ENCODE results near the gene DPYD.

DPYD gene

DNA sequence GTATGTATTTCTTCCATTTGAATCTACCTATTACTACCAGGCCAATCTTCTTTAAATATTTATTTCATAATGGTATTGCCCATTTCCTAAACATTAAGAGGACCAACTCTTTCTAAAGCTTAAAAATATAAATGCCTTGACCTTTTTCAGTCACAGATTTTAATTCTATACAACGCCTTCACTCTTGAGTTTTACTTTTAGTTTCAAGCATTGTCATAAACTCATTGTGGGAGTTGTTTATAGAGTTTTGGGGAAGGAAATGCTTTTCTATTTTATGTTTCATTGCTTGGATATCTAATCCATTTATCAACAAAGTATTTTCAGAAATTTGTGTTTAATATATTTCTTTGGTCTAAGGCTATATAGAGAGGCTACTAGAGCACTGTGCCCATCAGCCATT is 155.8 kb downstream of the DPYD start:
- Histone ChIP-seq H3K27me3 (ENCODE audit: insufficient read depth, low read length) (no peaks in the 10 kb centered on the region), H2AFZ (ENCODE audit: low read length) (no peak overlapping the region), H3K4me1 (ENCODE audit: insufficient read depth, low read length, severe bottlenecking) (no peaks in the 10 kb centered on the region), H3K36me3 (ENCODE audit: insufficient read depth, low read length) (no peaks in the 10 kb centered on the region), H3K4me2 (ENCODE audit: low read length) (no peak overlapping the region), H3K9me2 (ENCODE audit: low read depth, low read length) (no peaks in the 10 kb centered on the region), H3K4me3 (ENCODE audit: low read depth, low read length, poor library complexity, severe bottlenecking) (no peak overlapping the region), H3K27ac (ENCODE audit: low read depth, low read length, poor library complexity, severe bottlenecking) (no peak overlapping the region), H3F3A (ENCODE audit: insufficient read depth, low read length) (no peaks in the 10 kb centered on the region), H3K9ac (ENCODE audit: low read length) (no peak overlapping the region), H3K9me3 (ENCODE audit: low read length) (no peaks in the 10 kb centered on the region), H4K20me1 (ENCODE audit: insufficient read depth, low read length) (no peaks in the 10 kb centered on the region), H3K79me2 (ENCODE audit: insufficient read depth, low read length) (no peaks in the 10 kb centered on the region)
- TF ChIP-seq, protein P1, sequence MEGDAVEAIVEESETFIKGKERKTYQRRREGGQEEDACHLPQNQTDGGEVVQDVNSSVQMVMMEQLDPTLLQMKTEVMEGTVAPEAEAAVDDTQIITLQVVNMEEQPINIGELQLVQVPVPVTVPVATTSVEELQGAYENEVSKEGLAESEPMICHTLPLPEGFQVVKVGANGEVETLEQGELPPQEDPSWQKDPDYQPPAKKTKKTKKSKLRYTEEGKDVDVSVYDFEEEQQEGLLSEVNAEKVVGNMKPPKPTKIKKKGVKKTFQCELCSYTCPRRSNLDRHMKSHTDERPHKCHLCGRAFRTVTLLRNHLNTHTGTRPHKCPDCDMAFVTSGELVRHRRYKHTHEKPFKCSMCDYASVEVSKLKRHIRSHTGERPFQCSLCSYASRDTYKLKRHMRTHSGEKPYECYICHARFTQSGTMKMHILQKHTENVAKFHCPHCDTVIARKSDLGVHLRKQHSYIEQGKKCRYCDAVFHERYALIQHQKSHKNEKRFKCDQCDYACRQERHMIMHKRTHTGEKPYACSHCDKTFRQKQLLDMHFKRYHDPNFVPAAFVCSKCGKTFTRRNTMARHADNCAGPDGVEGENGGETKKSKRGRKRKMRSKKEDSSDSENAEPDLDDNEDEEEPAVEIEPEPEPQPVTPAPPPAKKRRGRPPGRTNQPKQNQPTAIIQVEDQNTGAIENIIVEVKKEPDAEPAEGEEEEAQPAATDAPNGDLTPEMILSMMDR (IDR thresholded peaks at IDR 0.05; ENCODE audit: low read length), result no peak
- TF ChIP-seq EZH2 (IDR thresholded peaks at IDR 0.05; ENCODE audit: borderline replicate concordance, low read length), result no peak

DNA sequence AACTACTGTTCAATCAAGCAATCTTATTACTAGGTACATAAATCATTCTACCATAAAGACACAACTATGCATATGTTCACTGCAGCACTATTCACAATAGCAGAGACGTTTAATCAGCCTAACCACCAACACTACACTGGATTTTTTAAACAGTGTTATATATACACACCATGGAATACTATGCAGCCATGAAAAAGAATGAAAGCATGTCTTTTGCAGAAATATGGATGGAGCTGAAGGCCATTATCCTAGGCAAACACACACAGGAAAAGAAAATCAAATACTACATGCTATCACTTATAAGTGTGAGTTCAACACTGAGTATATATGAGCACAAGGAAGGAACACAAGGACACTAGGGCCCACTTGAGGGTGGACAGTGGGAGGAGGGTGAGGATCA is 159.2 kb downstream of the DPYD start:
- no peak overlapping the region for H3K4me2 ChIP-seq (ENCODE audit: low read length)
- no peaks in the 10 kb centered on the region for H3K79me2 ChIP-seq (ENCODE audit: insufficient read depth, low read length)
- H3K9ac ChIP-seq (ENCODE audit: low read length), result no peak overlapping the region
- no peaks in the 10 kb centered on the region for H3K27me3 ChIP-seq (ENCODE audit: insufficient read depth, low read length)
- no peak overlapping the region for H3K4me3 ChIP-seq (ENCODE audit: low read depth, low read length, poor library complexity, severe bottlenecking)
- no peak for TF ChIP-seq EZH2 (IDR thresholded peaks at IDR 0.05; ENCODE audit: borderline replicate concordance, low read length)
- TF ChIP-seq, protein P1 (IDR thresholded peaks at IDR 0.05; ENCODE audit: low read length), result no peak
- no peaks in the 10 kb centered on the region for H3K36me3 ChIP-seq (ENCODE audit: insufficient read depth, low read length)
- H4K20me1 ChIP-seq (ENCODE audit: insufficient read depth, low read length), result no peaks in the 10 kb centered on the region
- no peaks in the 10 kb centered on the region for H3K9me2 ChIP-seq (ENCODE audit: low read depth, low read length)
- H2AFZ ChIP-seq (ENCODE audit: low read length), result no peak overlapping the region
- no peaks in the 10 kb centered on the region for H3K9me3 ChIP-seq (ENCODE audit: low read length)
- no peak overlapping the region for H3K27ac ChIP-seq (ENCODE audit: low read depth, low read length, poor library complexity, severe bottlenecking)
- H3F3A ChIP-seq (ENCODE audit: insufficient read depth, low read length), result no peaks in the 10 kb centered on the region
- H3K4me1 ChIP-seq (ENCODE audit: insufficient read depth, low read length, severe bottlenecking), result no peaks in the 10 kb centered on the region

DNA sequence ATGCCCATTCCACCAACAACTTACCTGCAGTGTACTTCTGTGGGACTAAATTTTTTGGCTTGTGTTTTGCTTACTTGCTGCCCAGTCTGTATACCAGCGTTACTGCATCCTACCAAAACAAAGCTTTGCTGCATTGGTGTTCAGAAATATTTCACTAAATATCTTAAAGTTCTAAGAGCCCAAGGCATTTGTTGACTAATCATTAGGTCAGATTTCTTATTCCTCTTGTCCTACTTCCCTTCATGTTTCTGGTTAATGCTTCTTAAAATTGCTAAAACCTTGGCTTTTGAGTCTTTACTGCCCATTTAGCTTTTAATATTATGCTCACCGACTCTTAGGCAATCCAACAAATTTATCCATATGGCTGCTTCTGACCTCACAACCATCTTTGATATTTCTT is 161.8 kb downstream of the DPYD start:
- Histone ChIP-seq H3K4me3 (ENCODE audit: low read depth, low read length, poor library complexity, severe bottlenecking) (no peak overlapping the region), H3K27ac (ENCODE audit: low read depth, low read length, poor library complexity, severe bottlenecking) (no peak overlapping the region), H3K27me3 (ENCODE audit: insufficient read depth, low read length) (no peaks in the 10 kb centered on the region), H3K9me2 (ENCODE audit: low read depth, low read length) (no peaks in the 10 kb centered on the region), H3K79me2 (ENCODE audit: insufficient read depth, low read length) (no peaks in the 10 kb centered on the region), H3K4me2 (ENCODE audit: low read length) (no peak overlapping the region), H3K4me1 (ENCODE audit: insufficient read depth, low read length, severe bottlenecking) (no peaks in the 10 kb centered on the region), H3K9ac (ENCODE audit: low read length) (no peak overlapping the region), H3F3A (ENCODE audit: insufficient read depth, low read length) (no peaks in the 10 kb centered on the region), H3K36me3 (ENCODE audit: insufficient read depth, low read length) (no peaks in the 10 kb centered on the region), H3K9me3 (ENCODE audit: low read length) (no peaks in the 10 kb centered on the region), H4K20me1 (ENCODE audit: insufficient read depth, low read length) (no peaks in the 10 kb centered on the region), H2AFZ (ENCODE audit: low read length) (no peak overlapping the region)
- TF ChIP-seq, protein P1 (IDR thresholded peaks at IDR 0.05; ENCODE audit: low read length), result no peak
- TF ChIP-seq EZH2 (IDR thresholded peaks at IDR 0.05; ENCODE audit: borderline replicate concordance, low read length), result no peak

All from OCI-LY1 (cell line).